MCF 10A (cell line): ENCODE measurements around the gene TCAIM. TPM values are rescaled to one million over a fixed set of nuclear protein-coding genes. Genes with fewer than 3 reads are reported as not detected.

Experiments
- BruUV-seq: library from RNA; stranded (reverse); fragments of 400-500 nt; replicated peaks from 2 replicates; lab custom pipeline; 2021; lab: Mats Ljungman, UMichigan
- CTCF ChIA-PET: fragments of 300-600 bp; sonication (Branson Sonifier 250); formaldehyde crosslinking; extraction: SDS; loops from one replicate; lab custom pipeline; 2021; ENCODE audit warnings: antibody characterized with exemption, inconsistent platforms; lab: Yijun Ruan, JAX
- POLR2A ChIA-PET: fragments of 300-600, 350-650 bp; sonication (Branson Sonifier 250); formaldehyde crosslinking; extraction: SDS; loops from one replicate; lab custom pipeline; 2020; ENCODE audit warnings: antibody characterized with exemption, inconsistent platforms; lab: Yijun Ruan, JAX
- DNase-seq: peaks from one replicate; pipeline ENCODE4 v3.0.0-alpha.2; 2018; ENCODE audit not compliant: unreplicated experiment
- H3K27ac Mint-ChIP-seq: one replicate; pipeline ENCODE4 v1.8.0; 2022; ENCODE audit warnings: mild to moderate bottlenecking, low read depth, mixed read lengths; ENCODE audit not compliant: unreplicated experiment
- H3K27me3 Mint-ChIP-seq: one replicate; pipeline ENCODE4 v1.8.0; 2022; ENCODE audit warnings: mixed read lengths; ENCODE audit not compliant: insufficient read depth, unreplicated experiment
- H3K36me3 Mint-ChIP-seq: one replicate; pipeline ENCODE4 v1.8.0; 2022; ENCODE audit warnings: mild to moderate bottlenecking, moderate library complexity, mixed read lengths; ENCODE audit not compliant: insufficient read depth, unreplicated experiment
- H3K4me1 Mint-ChIP-seq: one replicate; pipeline ENCODE4 v1.8.0; 2022; ENCODE audit warnings: mixed read lengths; ENCODE audit not compliant: insufficient read depth, unreplicated experiment
- H3K4me3 Mint-ChIP-seq: one replicate; pipeline ENCODE4 v1.8.0; 2022; ENCODE audit warnings: mild to moderate bottlenecking, moderate library complexity, mixed read lengths; ENCODE audit not compliant: unreplicated experiment
- H3K9me3 Mint-ChIP-seq: one replicate; pipeline ENCODE4 v1.8.0; 2022; ENCODE audit warnings: mixed read lengths; ENCODE audit not compliant: unreplicated experiment
- intact Hi-C: fragments of 100-400 bp; cut with micrococcal nuclease; formaldehyde crosslinking; loops from 2 replicates; pipeline ENCODE4 v1.14.1; 2022
- total RNA-seq: library from RNA; stranded (reverse); gene quantifications from 2 replicates; pipeline ENCODE4 v1.2.3, GENCODE V29; 2022
- TF ChIP-seq, protein P1 (sequence below): fragments of 200-600 bp; IDR thresholded peaks from one replicate; pipeline ENCODE4 v1.8.0; 2022; ENCODE audit warnings: antibody characterized with exemption, mild to moderate bottlenecking; ENCODE audit not compliant: unreplicated experiment

The TCAIM gene
- total RNA-seq, 1 experiment from 2014 or later: 26.6 TPM

DNA sequence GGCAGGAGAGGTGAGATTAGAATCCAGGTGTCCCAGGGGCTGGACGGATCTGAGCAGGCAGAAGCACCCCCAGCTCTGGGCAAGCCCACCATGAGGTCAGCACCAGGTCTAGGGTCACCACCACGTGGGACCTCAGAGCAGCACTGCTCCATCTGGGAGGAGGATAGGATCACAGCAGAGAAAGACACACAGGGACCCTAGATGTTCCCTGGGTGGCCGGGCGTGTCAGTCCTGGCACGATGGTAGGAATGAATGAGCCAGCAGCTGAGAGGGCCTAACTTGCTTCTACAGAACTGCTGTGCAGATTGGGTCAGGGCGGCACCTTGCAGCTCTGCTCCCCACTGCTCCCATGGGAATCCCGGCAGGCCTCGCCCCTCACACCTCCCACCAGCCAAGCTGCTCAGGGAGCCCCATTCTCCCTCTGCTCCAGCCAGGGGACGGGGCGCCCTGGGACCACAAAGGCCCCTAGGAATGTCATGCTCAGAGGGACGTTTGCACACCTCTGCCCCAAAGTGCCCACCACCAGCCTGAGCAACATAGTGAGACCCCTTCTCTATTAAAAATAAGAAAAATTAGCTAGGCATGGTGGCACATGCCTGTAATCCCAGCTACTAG lies 72.6 kb downstream of the TCAIM start:
- POLR2A ChIA-PET: no interaction called here
- H3K36me3 Mint-ChIP-seq: peaks cover 4% of the 10 kb centered on the region
- H3K27ac Mint-ChIP-seq: no peak overlapping the region
- no peaks in the 10 kb centered on the region for H3K4me1 Mint-ChIP-seq
- CTCF ChIA-PET: no interaction called here
- intact Hi-C loops: no loop called here
- TF ChIP-seq, protein P1, sequence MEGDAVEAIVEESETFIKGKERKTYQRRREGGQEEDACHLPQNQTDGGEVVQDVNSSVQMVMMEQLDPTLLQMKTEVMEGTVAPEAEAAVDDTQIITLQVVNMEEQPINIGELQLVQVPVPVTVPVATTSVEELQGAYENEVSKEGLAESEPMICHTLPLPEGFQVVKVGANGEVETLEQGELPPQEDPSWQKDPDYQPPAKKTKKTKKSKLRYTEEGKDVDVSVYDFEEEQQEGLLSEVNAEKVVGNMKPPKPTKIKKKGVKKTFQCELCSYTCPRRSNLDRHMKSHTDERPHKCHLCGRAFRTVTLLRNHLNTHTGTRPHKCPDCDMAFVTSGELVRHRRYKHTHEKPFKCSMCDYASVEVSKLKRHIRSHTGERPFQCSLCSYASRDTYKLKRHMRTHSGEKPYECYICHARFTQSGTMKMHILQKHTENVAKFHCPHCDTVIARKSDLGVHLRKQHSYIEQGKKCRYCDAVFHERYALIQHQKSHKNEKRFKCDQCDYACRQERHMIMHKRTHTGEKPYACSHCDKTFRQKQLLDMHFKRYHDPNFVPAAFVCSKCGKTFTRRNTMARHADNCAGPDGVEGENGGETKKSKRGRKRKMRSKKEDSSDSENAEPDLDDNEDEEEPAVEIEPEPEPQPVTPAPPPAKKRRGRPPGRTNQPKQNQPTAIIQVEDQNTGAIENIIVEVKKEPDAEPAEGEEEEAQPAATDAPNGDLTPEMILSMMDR: no peak
- no peak overlapping the region for H3K4me3 Mint-ChIP-seq
- no TSS peak for BruUV-seq
- no peak for DNase-seq
- H3K27me3 Mint-ChIP-seq: no peaks in the 10 kb centered on the region
- H3K9me3 Mint-ChIP-seq: no peaks in the 10 kb centered on the region

GRCh38 chr3:44412365-44412764 lies 73.8 kb downstream of the TCAIM start:
- H3K27me3 Mint-ChIP-seq: no peaks in the 10 kb centered on the region
- ChIA-PET POLR2A (no interaction called here), CTCF (no interaction called here)
- H3K9me3 Mint-ChIP-seq: no peaks in the 10 kb centered on the region
- TF ChIP-seq, protein P1: no peak
- intact Hi-C loops: no loop called here
- no peak overlapping the region for H3K27ac Mint-ChIP-seq
- no peak for DNase-seq
- peaks cover 4% of the 10 kb centered on the region for H3K36me3 Mint-ChIP-seq
- no peaks in the 10 kb centered on the region for H3K4me1 Mint-ChIP-seq
- BruUV-seq: no TSS peak
- no peak overlapping the region for H3K4me3 Mint-ChIP-seq

- Mint-ChIP-seq H3K36me3 (peaks cover 4% of the 10 kb centered on the region), H3K27ac (no peak overlapping the region), H3K9me3 (no peaks in the 10 kb centered on the region), H3K4me1 (no peaks in the 10 kb centered on the region), H3K4me3 (no peak overlapping the region), H3K27me3 (no peaks in the 10 kb centered on the region)
- POLR2A ChIA-PET: no interaction called here
- BruUV-seq: no TSS peak
- intact Hi-C loops: no loop called here
- TF ChIP-seq, protein P1: no peak
- CTCF ChIA-PET: no interaction called here
- DNase-seq: no peak
Observed at GRCh38 chr3:44414517-44415090, 76.0 kb downstream of the TCAIM start.

DNA sequence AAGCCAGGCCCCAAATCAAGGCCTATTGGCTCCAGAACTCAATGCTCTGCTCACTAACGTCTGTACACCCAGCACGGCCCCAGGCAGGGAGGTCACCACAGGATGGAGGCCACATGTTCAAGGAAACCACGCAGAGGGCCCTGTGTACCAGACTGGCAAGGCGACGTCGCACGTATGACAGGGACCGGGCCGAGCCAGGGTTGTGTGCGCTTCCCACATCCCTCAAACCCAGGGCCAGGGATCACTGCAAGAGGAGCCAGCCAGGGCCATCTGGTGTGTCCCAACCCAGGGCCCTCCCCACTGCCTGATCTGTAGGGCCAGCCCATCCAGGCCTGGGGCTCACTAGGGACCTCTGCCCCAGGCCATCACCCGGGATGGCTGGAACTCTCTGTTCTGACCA lies 76.9 kb downstream of the TCAIM start:
- POLR2A ChIA-PET: no interaction called here
- CTCF ChIA-PET: no interaction called here
- no peak for DNase-seq
- intact Hi-C loops: no loop called here
- BruUV-seq: no TSS peak
- H3K9me3 Mint-ChIP-seq: no peaks in the 10 kb centered on the region
- H3K27ac Mint-ChIP-seq: no peak overlapping the region
- no peak overlapping the region for H3K4me3 Mint-ChIP-seq
- TF ChIP-seq, protein P1: no peak
- no peaks in the 10 kb centered on the region for H3K27me3 Mint-ChIP-seq
- peaks cover 4% of the 10 kb centered on the region for H3K36me3 Mint-ChIP-seq
- H3K4me1 Mint-ChIP-seq: no peaks in the 10 kb centered on the region
